ENCODE data around the gene POLE3.
"Not testable (repeated sequence)": the region's sequence is repeated elsewhere in the genome, so short reads cannot be mapped to it uniquely, and the experiment has no call there.

The POLE3 gene

GRCh38 chr9:113381909-113382411 is 28.5 kb downstream of the POLE3 start:
- no peaks in the 10 kb centered on the region for H3K9me3 ChIP-seq (ENCODE audit: control insufficient read depth, low read length)
- no peak overlapping the region for H3K4me3 ChIP-seq (ENCODE audit: low read length)
- H3K4me1 ChIP-seq (ENCODE audit: control insufficient read depth, insufficient read depth, low read length): peaks cover 57% of the 10 kb centered on the region
- H3K9ac ChIP-seq (ENCODE audit: low read length): peak overlapping the region; percentile 65
- H3K27me3 ChIP-seq (ENCODE audit: control insufficient read depth, insufficient read depth, low read length): no peaks in the 10 kb centered on the region
- peaks cover 3% of the 10 kb centered on the region for H3K36me3 ChIP-seq (ENCODE audit: control insufficient read depth, insufficient read depth, low read length)

GRCh38 chr9:113381441-113381840 is 29.0 kb downstream of the POLE3 start:
- H3K36me3 ChIP-seq (ENCODE audit: control insufficient read depth, insufficient read depth, low read length); H3K9me3 ChIP-seq (ENCODE audit: control insufficient read depth, low read length); H3K4me3 ChIP-seq (ENCODE audit: low read length); H3K27me3 ChIP-seq (ENCODE audit: control insufficient read depth, insufficient read depth, low read length): not testable (repeated sequence)
- H3K4me1 ChIP-seq (ENCODE audit: control insufficient read depth, insufficient read depth, low read length): peaks cover 52% of the 10 kb centered on the region
- peak overlapping the region; percentile 65 for H3K9ac ChIP-seq (ENCODE audit: low read length)

GRCh38 chr9:113380869-113381378 is 29.6 kb downstream of the POLE3 start:
- Histone ChIP-seq H3K27me3 (ENCODE audit: control insufficient read depth, insufficient read depth, low read length) (no peaks in the 10 kb centered on the region), H3K4me3 (ENCODE audit: low read length) (no peak overlapping the region), H3K36me3 (ENCODE audit: control insufficient read depth, insufficient read depth, low read length) (no peaks in the 10 kb centered on the region), H3K4me1 (ENCODE audit: control insufficient read depth, insufficient read depth, low read length) (peaks cover 49% of the 10 kb centered on the region), H3K9ac (ENCODE audit: low read length) (peak overlapping the region; percentile 28), H3K9me3 (ENCODE audit: control insufficient read depth, low read length) (no peaks in the 10 kb centered on the region)

- not testable (repeated sequence) for H3K9ac ChIP-seq (ENCODE audit: low read length); H3K27me3 ChIP-seq (ENCODE audit: control insufficient read depth, insufficient read depth, low read length); H3K4me3 ChIP-seq (ENCODE audit: low read length); H3K9me3 ChIP-seq (ENCODE audit: control insufficient read depth, low read length); H3K36me3 ChIP-seq (ENCODE audit: control insufficient read depth, insufficient read depth, low read length)
- peaks cover 58% of the 10 kb centered on the region for H3K4me1 ChIP-seq (ENCODE audit: control insufficient read depth, insufficient read depth, low read length)
Observed at GRCh38 chr9:113379829-113380210, 30.7 kb downstream of the POLE3 start.

GRCh38 chr9:113379094-113379828 is 31.2 kb downstream of the POLE3 start:
- H3K4me1 ChIP-seq (ENCODE audit: control insufficient read depth, insufficient read depth, low read length): peaks cover 64% of the 10 kb centered on the region

GRCh38 chr9:113376634-113377567 is 33.6 kb downstream of the POLE3 start, which contains the start of gene HDHD3:
HDHD3 (minus strand) TSS chr9:113376986; CDS start chr9:113374354, 2,632 bp downstream.
- peak within 1 kb of the TSS; percentile 80 for H3K4me3 ChIP-seq (ENCODE audit: low read length)
- H3K9ac ChIP-seq (ENCODE audit: low read length): peak within 1 kb of the TSS; percentile 98
- H3K27me3 ChIP-seq (ENCODE audit: control insufficient read depth, insufficient read depth, low read length): no peaks in the 10 kb centered on the region
- peaks cover 56% of the 10 kb centered on the region for H3K4me1 ChIP-seq (ENCODE audit: control insufficient read depth, insufficient read depth, low read length)
- H3K9me3 ChIP-seq (ENCODE audit: control insufficient read depth, low read length): no peaks in the 10 kb centered on the region
- H3K36me3 ChIP-seq (ENCODE audit: control insufficient read depth, insufficient read depth, low read length): peaks cover 20% of the 10 kb centered on the region

More at GRCh38 chr9:113379094-113379828, 31.2 kb downstream of the POLE3 start:
- H3K36me3 ChIP-seq (ENCODE audit: control insufficient read depth, insufficient read depth, low read length); H3K27me3 ChIP-seq (ENCODE audit: control insufficient read depth, insufficient read depth, low read length); H3K9ac ChIP-seq (ENCODE audit: low read length); H3K9me3 ChIP-seq (ENCODE audit: control insufficient read depth, low read length); H3K4me3 ChIP-seq (ENCODE audit: low read length): not testable (repeated sequence)

GRCh38 chr9:113375057-113376023 is 35.1 kb downstream of the POLE3 start:
- no peaks in the 10 kb centered on the region for H3K9me3 ChIP-seq (ENCODE audit: control insufficient read depth, low read length)
- no peaks in the 10 kb centered on the region for H3K27me3 ChIP-seq (ENCODE audit: control insufficient read depth, insufficient read depth, low read length)
- H3K4me3 ChIP-seq (ENCODE audit: low read length): peak overlapping the region; percentile 80
- peak overlapping the region; percentile 98 for H3K9ac ChIP-seq (ENCODE audit: low read length)
- H3K36me3 ChIP-seq (ENCODE audit: control insufficient read depth, insufficient read depth, low read length): peaks cover 20% of the 10 kb centered on the region
- peaks cover 42% of the 10 kb centered on the region for H3K4me1 ChIP-seq (ENCODE audit: control insufficient read depth, insufficient read depth, low read length)

- Histone ChIP-seq H3K4me3 (ENCODE audit: low read length) (no peak overlapping the region), H3K27me3 (ENCODE audit: control insufficient read depth, insufficient read depth, low read length) (no peaks in the 10 kb centered on the region)
Observed at GRCh38 chr9:113373676-113374392, 36.6 kb downstream of the POLE3 start.

GRCh38 chr9:113373256-113373655 is 37.2 kb downstream of the POLE3 start:
- H3K4me1 ChIP-seq (ENCODE audit: control insufficient read depth, insufficient read depth, low read length): peaks cover 44% of the 10 kb centered on the region
- peaks cover 20% of the 10 kb centered on the region for H3K36me3 ChIP-seq (ENCODE audit: control insufficient read depth, insufficient read depth, low read length)
- H3K9ac ChIP-seq (ENCODE audit: low read length): no peak overlapping the region
- H3K4me3 ChIP-seq (ENCODE audit: low read length): no peak overlapping the region
- no peaks in the 10 kb centered on the region for H3K9me3 ChIP-seq (ENCODE audit: control insufficient read depth, low read length)
- no peaks in the 10 kb centered on the region for H3K27me3 ChIP-seq (ENCODE audit: control insufficient read depth, insufficient read depth, low read length)

More at GRCh38 chr9:113373676-113374392, 36.6 kb downstream of the POLE3 start:
- Histone ChIP-seq H3K4me1 (ENCODE audit: control insufficient read depth, insufficient read depth, low read length) (peaks cover 42% of the 10 kb centered on the region), H3K9me3 (ENCODE audit: control insufficient read depth, low read length) (no peaks in the 10 kb centered on the region), H3K36me3 (ENCODE audit: control insufficient read depth, insufficient read depth, low read length) (peaks cover 20% of the 10 kb centered on the region), H3K9ac (ENCODE audit: low read length) (no peak overlapping the region)

GRCh38 chr9:113372059-113372458 is 38.4 kb downstream of the POLE3 start:
- Histone ChIP-seq H3K4me3 (ENCODE audit: low read length) (no peak overlapping the region), H3K9ac (ENCODE audit: low read length) (no peak overlapping the region), H3K4me1 (ENCODE audit: control insufficient read depth, insufficient read depth, low read length) (peaks cover 42% of the 10 kb centered on the region), H3K36me3 (ENCODE audit: control insufficient read depth, insufficient read depth, low read length) (peaks cover 20% of the 10 kb centered on the region), H3K27me3 (ENCODE audit: control insufficient read depth, insufficient read depth, low read length) (no peaks in the 10 kb centered on the region), H3K9me3 (ENCODE audit: control insufficient read depth, low read length) (no peaks in the 10 kb centered on the region)

All from mucosa of stomach (tissue), 1 donor.